GM12873 (cell line): ENCODE measurements around the gene SLC23A3.

Experiments used
- CTCF ChIP-seq: IDR thresholded peaks from 2 replicates; pipeline ENCODE4 v1.5.1; 2012; ENCODE audit warnings: low read depth, mild to moderate bottlenecking, moderate library complexity, low read length, control low read depth; ENCODE audit not compliant: insufficient read depth; ENCODE audit errors: missing control alignments

The SLC23A3 gene

GRCh38 chr2:219128396-219128795 is 41.4 kb downstream of the SLC23A3 start:
- TF ChIP-seq CTCF: no peak

GRCh38 chr2:219127037-219127635 is 42.7 kb downstream of the SLC23A3 start:
- TF ChIP-seq CTCF: no peak

- no peak for TF ChIP-seq CTCF
Observed at GRCh38 chr2:219126555-219126954, 43.3 kb downstream of the SLC23A3 start.

- no peak for TF ChIP-seq CTCF
Observed at GRCh38 chr2:219125886-219126270, 44.0 kb downstream of the SLC23A3 start.

- no peak for TF ChIP-seq CTCF
Observed at GRCh38 chr2:219125225-219125885, 44.5 kb downstream of the SLC23A3 start.

GRCh38 chr2:219124381-219125110 is 45.3 kb downstream of the SLC23A3 start:
- no peak for TF ChIP-seq CTCF

- no peak for TF ChIP-seq CTCF
Observed at GRCh38 chr2:219123356-219124135, 46.3 kb downstream of the SLC23A3 start.
